Measurements from ENCODE around the gene DNASE1L3. TPM values are rescaled to one million over a fixed set of nuclear protein-coding genes. Genes with fewer than 3 reads are reported as not detected.

Gene DNASE1L3
- polyA plus RNA-seq, 3 donors, result 0.19 TPM; not detected in 2

DNA sequence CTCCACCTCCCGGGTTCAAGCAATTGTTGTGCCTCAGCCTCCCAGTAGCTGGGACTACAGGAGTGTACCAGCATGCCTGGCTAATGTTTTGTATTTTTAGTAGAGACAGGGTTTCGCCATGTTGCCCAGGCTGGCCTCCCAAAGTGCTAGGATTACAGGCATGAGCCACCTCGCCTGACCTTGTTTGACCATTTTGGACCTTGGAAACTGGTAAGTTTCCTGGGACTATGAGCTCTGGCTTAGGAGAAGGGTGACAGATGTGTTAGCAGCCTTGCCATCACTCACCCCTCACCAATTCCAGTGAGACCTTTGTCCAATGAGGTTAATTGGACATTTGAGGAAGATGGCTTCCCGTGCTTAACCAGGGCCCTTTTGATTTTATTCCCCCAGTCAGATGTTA lies 19.9 kb downstream of the DNASE1L3 start:
- Histone ChIP-seq H3K36me3 (replicated peaks in 1 of 2; ENCODE audit: control insufficient read depth in 1 of 2, insufficient read depth in 2 of 2, low read length in 2 of 2) (no peaks in the 10 kb centered on the region), H2AFZ (ENCODE audit: insufficient read depth, low read depth, low read length, poor library complexity, severe bottlenecking) (no peak overlapping the region), H3K4me1 (ENCODE audit: control insufficient read depth in 1 of 2, insufficient read depth in 2 of 2, low read length in 2 of 2) (peaks cover under 1 to 7% of the 10 kb centered on the region in 2 donors), H3K27ac (ENCODE audit: low read depth in 1 of 2, low read length in 2 of 2) (no peak overlapping the region), H4K20me1 (ENCODE audit: insufficient read depth, low read length) (no peaks in the 10 kb centered on the region), H3K27me3 (ENCODE audit: control insufficient read depth in 2 of 2, insufficient read depth in 2 of 2, low read length in 2 of 2) (no peaks in the 10 kb centered on the region), H3K9ac (ENCODE audit: insufficient read depth, low read length, poor library complexity, severe bottlenecking) (no peak overlapping the region), H3K4me3 (replicated peaks in 1 of 3; ENCODE audit: low read depth in 2 of 3, low read length in 3 of 3) (no peak overlapping the region), H3K4me2 (replicated peaks; ENCODE audit: extremely low read depth, low read length, poor library complexity, severe bottlenecking) (no peak overlapping the region), H3K79me2 (ENCODE audit: insufficient read depth, low read length) (no peaks in the 10 kb centered on the region), H3K9me3 (replicated peaks in 1 of 2; ENCODE audit: control insufficient read depth in 1 of 2, insufficient read depth in 1 of 2, low read length in 2 of 2) (no peaks in the 10 kb centered on the region)
- Mint-ChIP-seq H3K36me3 (no peaks in the 10 kb centered on the region), H3K27ac (no peak overlapping the region), H3K4me1 (peaks cover 6% of the 10 kb centered on the region), H3K4me3 (no peak overlapping the region), H3K9me3 (no peaks in the 10 kb centered on the region), H3K27me3 (ENCODE audit: low read depth in 3 of 3) (peaks cover 0 to 1% (median 0%) of the 10 kb centered on the region in 3 donors)
- DNase-seq, result no peak
- intact Hi-C loops (cut with micrococcal nuclease), result loop anchor here in 1 of 2 donors (2.0 kb wide), 1 partner anchor 106 kb away; no protein-coding TSS in a partner anchor
- 92% methylated on average over 2 of the region's 4 CpGs for WGBS (ENCODE audit: insufficient coverage)
- TF ChIP-seq, protein P1, sequence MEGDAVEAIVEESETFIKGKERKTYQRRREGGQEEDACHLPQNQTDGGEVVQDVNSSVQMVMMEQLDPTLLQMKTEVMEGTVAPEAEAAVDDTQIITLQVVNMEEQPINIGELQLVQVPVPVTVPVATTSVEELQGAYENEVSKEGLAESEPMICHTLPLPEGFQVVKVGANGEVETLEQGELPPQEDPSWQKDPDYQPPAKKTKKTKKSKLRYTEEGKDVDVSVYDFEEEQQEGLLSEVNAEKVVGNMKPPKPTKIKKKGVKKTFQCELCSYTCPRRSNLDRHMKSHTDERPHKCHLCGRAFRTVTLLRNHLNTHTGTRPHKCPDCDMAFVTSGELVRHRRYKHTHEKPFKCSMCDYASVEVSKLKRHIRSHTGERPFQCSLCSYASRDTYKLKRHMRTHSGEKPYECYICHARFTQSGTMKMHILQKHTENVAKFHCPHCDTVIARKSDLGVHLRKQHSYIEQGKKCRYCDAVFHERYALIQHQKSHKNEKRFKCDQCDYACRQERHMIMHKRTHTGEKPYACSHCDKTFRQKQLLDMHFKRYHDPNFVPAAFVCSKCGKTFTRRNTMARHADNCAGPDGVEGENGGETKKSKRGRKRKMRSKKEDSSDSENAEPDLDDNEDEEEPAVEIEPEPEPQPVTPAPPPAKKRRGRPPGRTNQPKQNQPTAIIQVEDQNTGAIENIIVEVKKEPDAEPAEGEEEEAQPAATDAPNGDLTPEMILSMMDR (IDR thresholded peaks at IDR 0.05), result no peak

DNA sequence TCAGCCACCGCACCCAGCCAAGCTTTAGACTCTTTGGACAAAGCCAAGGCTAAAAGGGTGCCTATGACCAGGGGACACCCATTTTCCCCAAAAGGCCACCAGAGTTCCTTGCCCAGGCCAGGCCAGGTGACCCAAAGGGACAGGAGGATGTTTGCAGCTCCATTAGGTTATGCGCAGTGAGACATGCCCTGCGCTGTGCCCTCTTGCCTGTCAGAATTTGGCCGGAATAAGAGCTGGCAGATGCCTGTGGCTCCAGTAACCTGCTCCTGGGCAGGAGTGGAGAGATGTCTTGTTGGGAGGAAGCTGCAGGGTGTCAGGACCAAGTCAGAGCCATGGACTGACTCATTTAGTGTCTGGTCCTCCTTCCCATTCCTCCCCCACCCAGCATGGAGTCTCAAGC lies 20.5 kb downstream of the DNASE1L3 start:
- Histone ChIP-seq H3K27ac (ENCODE audit: low read depth in 1 of 2, low read length in 2 of 2) (no peak overlapping the region), H3K27me3 (ENCODE audit: control insufficient read depth in 2 of 2, insufficient read depth in 2 of 2, low read length in 2 of 2) (no peaks in the 10 kb centered on the region), H2AFZ (ENCODE audit: insufficient read depth, low read depth, low read length, poor library complexity, severe bottlenecking) (no peak overlapping the region), H3K4me3 (replicated peaks in 1 of 3; ENCODE audit: low read depth in 2 of 3, low read length in 3 of 3) (no peak overlapping the region), H3K36me3 (replicated peaks in 1 of 2; ENCODE audit: control insufficient read depth in 1 of 2, insufficient read depth in 2 of 2, low read length in 2 of 2) (no peaks in the 10 kb centered on the region), H3K9ac (ENCODE audit: insufficient read depth, low read length, poor library complexity, severe bottlenecking) (no peak overlapping the region), H3K4me1 (ENCODE audit: control insufficient read depth in 1 of 2, insufficient read depth in 2 of 2, low read length in 2 of 2) (peaks cover 0 to 6% of the 10 kb centered on the region in 2 donors), H3K79me2 (ENCODE audit: insufficient read depth, low read length) (no peaks in the 10 kb centered on the region), H4K20me1 (ENCODE audit: insufficient read depth, low read length) (no peaks in the 10 kb centered on the region), H3K9me3 (replicated peaks in 1 of 2; ENCODE audit: control insufficient read depth in 1 of 2, insufficient read depth in 1 of 2, low read length in 2 of 2) (no peaks in the 10 kb centered on the region), H3K4me2 (replicated peaks; ENCODE audit: extremely low read depth, low read length, poor library complexity, severe bottlenecking) (no peak overlapping the region)
- Mint-ChIP-seq H3K27ac (no peak overlapping the region), H3K4me1 (peaks cover 6% of the 10 kb centered on the region), H3K4me3 (no peak overlapping the region), H3K27me3 (ENCODE audit: low read depth in 3 of 3) (peaks cover 0 to 1% (median 0%) of the 10 kb centered on the region in 3 donors), H3K9me3 (no peaks in the 10 kb centered on the region), H3K36me3 (no peaks in the 10 kb centered on the region)
- intact Hi-C loops (cut with micrococcal nuclease), result loop anchor here in 1 of 2 donors (2.0 kb wide), 1 partner anchor 107 kb away; no protein-coding TSS in a partner anchor
- DNase-seq, result no peak
- WGBS (ENCODE audit: insufficient coverage), result 93% methylated on average over 2 of the region's 4 CpGs
- TF ChIP-seq, protein P1 (IDR thresholded peaks at IDR 0.05), result no peak

All from CD14-positive monocyte (primary cell).